ENCODE measurements around the gene PCDHA1.

PCDHA1 gene

DNA sequence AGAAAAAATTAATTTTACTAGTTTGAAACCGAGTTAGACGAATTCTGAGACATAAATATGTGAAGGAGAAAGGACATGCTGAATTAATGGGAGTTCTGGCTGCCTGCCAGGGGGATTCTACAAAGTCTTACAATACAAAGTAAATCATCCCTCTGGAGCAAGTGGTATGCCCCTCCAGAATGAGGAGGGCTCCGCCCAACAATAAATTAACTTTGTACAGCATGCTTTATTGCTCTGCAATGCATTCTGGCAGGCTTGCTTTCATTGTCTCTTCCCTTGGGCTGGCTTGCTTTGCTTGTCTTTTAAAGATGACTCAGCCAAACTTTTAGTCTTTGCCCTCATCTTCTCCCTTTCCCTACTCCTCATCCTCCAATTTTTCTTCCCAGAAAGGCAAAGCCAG, 253.6 kb downstream of the PCDHA1 start:
- in situ Hi-C loops (cut with MboI; ENCODE audit: low pct_unique_long_range_greater_than_20kb, low sequenced_read_pairs, unreplicated experiment), result no loop called here
- TF ChIP-seq, protein P1, sequence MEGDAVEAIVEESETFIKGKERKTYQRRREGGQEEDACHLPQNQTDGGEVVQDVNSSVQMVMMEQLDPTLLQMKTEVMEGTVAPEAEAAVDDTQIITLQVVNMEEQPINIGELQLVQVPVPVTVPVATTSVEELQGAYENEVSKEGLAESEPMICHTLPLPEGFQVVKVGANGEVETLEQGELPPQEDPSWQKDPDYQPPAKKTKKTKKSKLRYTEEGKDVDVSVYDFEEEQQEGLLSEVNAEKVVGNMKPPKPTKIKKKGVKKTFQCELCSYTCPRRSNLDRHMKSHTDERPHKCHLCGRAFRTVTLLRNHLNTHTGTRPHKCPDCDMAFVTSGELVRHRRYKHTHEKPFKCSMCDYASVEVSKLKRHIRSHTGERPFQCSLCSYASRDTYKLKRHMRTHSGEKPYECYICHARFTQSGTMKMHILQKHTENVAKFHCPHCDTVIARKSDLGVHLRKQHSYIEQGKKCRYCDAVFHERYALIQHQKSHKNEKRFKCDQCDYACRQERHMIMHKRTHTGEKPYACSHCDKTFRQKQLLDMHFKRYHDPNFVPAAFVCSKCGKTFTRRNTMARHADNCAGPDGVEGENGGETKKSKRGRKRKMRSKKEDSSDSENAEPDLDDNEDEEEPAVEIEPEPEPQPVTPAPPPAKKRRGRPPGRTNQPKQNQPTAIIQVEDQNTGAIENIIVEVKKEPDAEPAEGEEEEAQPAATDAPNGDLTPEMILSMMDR (IDR thresholded peaks at IDR 0.05; ENCODE audit: extremely low read depth, insufficient read depth, missing control alignments), result no peak
- DNase-seq (ENCODE audit: low spot score), result no peak

DNA sequence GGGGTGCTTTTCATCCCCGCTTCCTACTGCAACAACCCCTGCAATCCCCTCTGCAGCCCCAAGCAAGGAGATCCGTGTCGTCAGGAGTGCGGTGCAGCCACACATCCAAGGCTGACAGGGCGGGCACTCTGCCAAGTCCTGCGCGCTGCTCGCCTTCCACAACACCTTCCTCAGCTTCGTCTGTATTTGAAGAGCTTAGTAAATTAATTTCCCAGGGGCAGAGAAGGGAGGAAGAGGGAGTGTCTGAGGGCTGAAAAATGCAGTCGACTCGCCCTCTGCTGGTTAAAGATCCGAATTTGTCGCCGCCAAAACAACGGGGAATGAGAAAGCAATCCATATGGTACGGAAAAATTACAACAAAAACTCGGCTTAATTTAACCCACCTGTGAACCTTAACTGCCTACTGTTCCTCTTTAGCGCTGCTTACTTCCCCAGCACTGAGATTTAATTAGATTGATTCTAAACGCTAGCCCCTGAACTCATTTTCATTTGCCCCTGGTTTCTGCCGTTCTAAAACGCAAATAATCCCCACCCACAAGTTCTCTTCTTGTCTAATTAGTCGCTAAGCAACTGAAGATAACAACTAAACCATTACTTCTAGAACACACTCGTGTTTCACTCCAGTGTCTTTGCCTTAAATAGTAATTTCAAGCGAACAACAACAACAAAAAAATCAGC, 254.3 kb downstream of the PCDHA1 start:
- no peak for DNase-seq (ENCODE audit: low spot score)
- in situ Hi-C loops (cut with MboI; ENCODE audit: low pct_unique_long_range_greater_than_20kb, low sequenced_read_pairs, unreplicated experiment), result no loop called here
- TF ChIP-seq, protein P1 (IDR thresholded peaks at IDR 0.05; ENCODE audit: extremely low read depth, insufficient read depth, missing control alignments), result no peak

DNA sequence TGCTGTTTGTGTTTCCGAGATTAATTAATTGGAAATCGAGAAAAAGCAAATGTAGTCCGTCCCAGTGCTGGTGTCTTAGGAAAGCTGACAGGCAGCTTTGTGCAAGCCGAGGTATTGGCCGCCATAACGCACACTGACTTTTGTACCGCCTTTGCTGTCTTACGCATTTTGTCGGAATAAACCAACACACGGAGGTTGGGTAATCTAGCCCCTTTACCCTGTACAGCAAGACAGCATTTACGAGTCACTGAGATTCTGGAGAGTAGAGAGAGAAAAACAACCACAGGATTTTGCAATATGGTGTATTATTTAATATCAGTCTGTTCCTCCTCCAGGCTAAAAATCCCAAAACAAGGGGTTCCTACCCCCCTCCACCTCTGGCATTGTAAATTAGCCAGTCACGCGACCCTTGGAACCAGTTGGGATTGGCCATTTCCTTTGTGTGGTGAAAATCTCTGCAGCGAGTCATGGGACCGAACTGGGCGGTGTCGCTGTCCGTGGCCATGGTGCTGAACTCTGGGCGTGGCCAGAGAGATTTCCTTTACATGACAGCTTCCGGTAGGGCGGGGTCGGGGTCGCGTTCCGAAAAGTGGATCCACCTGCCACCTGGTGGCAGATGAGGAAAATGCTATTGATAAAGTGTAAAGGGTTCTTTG, 255.0 kb downstream of the PCDHA1 start:
- in situ Hi-C loops (cut with MboI; ENCODE audit: low pct_unique_long_range_greater_than_20kb, low sequenced_read_pairs, unreplicated experiment), result no loop called here
- TF ChIP-seq, protein P1 (IDR thresholded peaks at IDR 0.05; ENCODE audit: extremely low read depth, insufficient read depth, missing control alignments), result peak; percentile 36
- DNase-seq (ENCODE audit: low spot score), result peak; percentile 61

DNA sequence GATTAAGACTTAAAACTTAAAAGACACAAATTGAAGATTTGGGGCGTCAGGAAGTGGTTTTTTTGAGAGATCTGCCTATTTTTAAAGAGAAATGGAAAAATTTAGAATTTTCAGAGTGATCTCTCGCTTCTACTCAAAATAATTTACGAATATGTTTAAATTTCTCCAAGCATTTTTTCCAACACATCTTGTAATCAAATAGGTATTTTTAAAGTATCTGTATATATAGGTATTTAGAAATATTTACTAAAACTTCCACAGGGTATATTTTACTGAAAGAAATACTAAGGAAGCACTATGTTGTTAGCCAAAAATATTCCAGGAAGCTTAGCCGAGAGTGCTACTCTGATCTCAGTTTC, 255.5 kb downstream of the PCDHA1 start:
- in situ Hi-C loops (cut with MboI; ENCODE audit: low pct_unique_long_range_greater_than_20kb, low sequenced_read_pairs, unreplicated experiment), result no loop called here
- TF ChIP-seq, protein P1 (IDR thresholded peaks at IDR 0.05; ENCODE audit: extremely low read depth, insufficient read depth, missing control alignments), result no peak
- no peak for DNase-seq (ENCODE audit: low spot score)

DNA sequence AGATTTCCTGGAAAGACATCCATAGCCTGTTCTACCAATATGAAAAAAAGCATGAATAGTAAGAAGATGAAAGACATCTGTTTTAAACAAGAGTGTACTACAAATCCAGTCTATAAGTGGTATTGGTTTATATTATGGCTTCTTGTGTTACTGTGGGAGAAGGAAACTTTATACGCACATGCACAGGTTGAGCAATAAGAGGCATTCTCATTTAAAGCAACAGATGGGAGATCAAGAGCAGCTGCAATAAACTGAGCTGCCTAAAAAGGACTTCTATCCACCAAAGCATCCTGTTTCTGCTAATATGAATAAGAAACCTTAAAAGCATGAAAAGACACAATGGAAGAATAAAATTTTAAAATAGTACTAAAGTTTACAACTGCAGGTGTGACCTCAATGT, 256.6 kb downstream of the PCDHA1 start:
- in situ Hi-C loops (cut with MboI; ENCODE audit: low pct_unique_long_range_greater_than_20kb, low sequenced_read_pairs, unreplicated experiment), result no loop called here
- TF ChIP-seq, protein P1 (IDR thresholded peaks at IDR 0.05; ENCODE audit: extremely low read depth, insufficient read depth, missing control alignments), result no peak
- no peak for DNase-seq (ENCODE audit: low spot score)

DNA sequence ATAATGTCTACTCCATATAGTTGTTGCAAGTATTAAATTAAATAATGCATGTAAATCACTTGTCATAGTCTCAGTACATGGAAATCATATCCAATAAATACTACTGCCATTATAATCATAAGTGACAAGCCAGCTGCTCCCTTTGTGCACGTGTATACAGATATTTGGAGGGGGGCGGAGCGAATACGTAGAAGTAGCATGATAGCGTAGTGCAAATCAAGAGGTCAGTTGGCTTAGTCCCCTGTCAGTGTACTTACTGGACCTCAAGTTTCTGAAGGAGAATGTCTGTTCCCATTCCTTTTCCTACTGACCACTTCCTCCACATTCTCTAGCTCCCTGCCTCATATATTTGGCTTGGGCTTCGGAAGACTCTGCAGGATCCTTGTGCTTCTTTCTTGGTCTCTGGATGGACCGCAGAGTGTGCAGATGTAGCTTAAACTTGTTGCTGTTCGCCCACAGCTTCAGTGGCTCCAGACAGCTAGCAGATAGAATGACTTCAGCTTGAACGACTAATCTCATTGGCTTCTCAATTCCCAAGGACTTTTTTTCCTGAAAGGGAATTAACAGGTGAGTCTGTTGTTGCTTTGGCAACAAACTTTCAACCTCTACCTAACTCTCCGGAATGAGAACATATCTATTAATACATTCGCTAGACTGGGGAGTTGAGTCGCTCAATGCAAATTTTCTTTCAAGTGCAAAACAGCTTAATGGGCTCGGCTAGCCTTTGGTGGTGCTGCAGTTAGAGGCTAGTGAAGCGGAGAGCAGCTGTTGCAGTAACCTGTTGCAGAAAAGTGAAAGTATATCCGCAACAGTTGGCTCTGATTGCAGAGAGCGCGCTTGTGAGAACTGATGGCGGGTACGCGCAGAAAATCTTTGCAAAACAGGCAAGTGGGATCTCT, 264.9 kb downstream of the PCDHA1 start, which contains the start of gene PCDHB1:
Gene PCDHB1 (plus strand): TSS at position 753 of the 899 bp plus-strand sequence. CDS start 97 bp downstream, at position 850.
- in situ Hi-C loops (cut with MboI; ENCODE audit: low pct_unique_long_range_greater_than_20kb, low sequenced_read_pairs, unreplicated experiment), result no loop called here
- TF ChIP-seq, protein P1 (IDR thresholded peaks at IDR 0.05; ENCODE audit: extremely low read depth, insufficient read depth, missing control alignments), result no peak
- no peak for DNase-seq (ENCODE audit: low spot score)

All from GM13977 (cell line).